IMR-90 (cell line): ENCODE measurements around the gene ADAM12. TPM values are rescaled to one million over a fixed set of nuclear protein-coding genes. Genes with fewer than 3 reads are reported as not detected.
A peak's percentile ranks its signal among the peaks of the same experiment; 100 is the strongest.

ENCODE experiments used
- ATAC-seq: fragments of 200-7000 bp; cut with Tn5 transposase; 2 replicates; pipeline ENCODE4 v1.9.1; 2020; ENCODE audit warnings: low read depth, mild to moderate bottlenecking, moderate library complexity
- BruUV-seq: library from RNA; stranded (reverse); fragments of 400-500 nt; replicated peaks from 2 replicates; lab custom pipeline; 2021; lab: Mats Ljungman, UMichigan
- CTCF ChIA-PET: fragments of 300-600 bp; formaldehyde crosslinking; extraction: SDS; loops from one replicate; lab custom pipeline; 2021; ENCODE audit warnings: antibody characterized with exemption; lab: Yijun Ruan, JAX
- POLR2A ChIA-PET: fragments of 300-600 bp; sonication (Branson Sonifier 250); formaldehyde crosslinking; loops from one replicate; lab custom pipeline; 2022; ENCODE audit warnings: antibody characterized with exemption; ENCODE audit not compliant: unreplicated experiment; lab: Charles Lee
- DNase-seq: peaks from one replicate; pipeline ENCODE4 v3.0.0; 2013
- H2AFZ ChIP-seq: replicated peaks from 2 replicates; pipeline ENCODE3; 2013; ENCODE audit warnings: low read length, mild to moderate bottlenecking; ENCODE audit not compliant: poor library complexity
- H2AK5ac ChIP-seq: 2 replicates; pipeline ENCODE4 v1.6.1; 2013; ENCODE audit warnings: low read depth, low read length, inconsistent platforms
- H2AK9ac ChIP-seq: replicated peaks from 2 replicates; pipeline ENCODE3; 2013; ENCODE audit warnings: mild to moderate bottlenecking, low read depth, low read length, moderate library complexity; ENCODE audit not compliant: poor library complexity
- H2BK120ac ChIP-seq: 2 replicates; pipeline ENCODE4 v1.6.1; 2013; ENCODE audit warnings: low read depth, low read length, inconsistent platforms
- H2BK15ac ChIP-seq: 3 replicates; pipeline ENCODE4 v1.6.1; 2013; ENCODE audit warnings: low read depth, low read length, inconsistent platforms
- H2BK20ac ChIP-seq: 2 replicates; pipeline ENCODE4 v1.6.1; 2013; ENCODE audit warnings: low read depth, mild to moderate bottlenecking, inconsistent platforms, low read length, moderate library complexity
- H2BK5ac ChIP-seq: 2 replicates; pipeline ENCODE4 v1.6.1; 2013; ENCODE audit warnings: mild to moderate bottlenecking, low read depth, low read length, inconsistent platforms; ENCODE audit not compliant: poor library complexity, severe bottlenecking
- H3K14ac ChIP-seq: replicated peaks from 2 replicates; pipeline ENCODE4 v1.6.1; 2013; ENCODE audit warnings: low read depth, low read length, inconsistent platforms
- H3K18ac ChIP-seq: 2 replicates; pipeline ENCODE4 v1.6.1; 2013; ENCODE audit warnings: low read depth, low read length, control low read depth
- H3K23ac ChIP-seq: 2 replicates; pipeline ENCODE4 v1.6.1; 2013; ENCODE audit warnings: low read depth, low read length, inconsistent platforms
- H3K27ac ChIP-seq: 2 replicates; pipeline ENCODE4 v1.5.1; 2013; ENCODE audit warnings: mild to moderate bottlenecking, control low read depth, low read length; ENCODE audit not compliant: insufficient read depth
- H3K27me3 ChIP-seq: 2 replicates; pipeline ENCODE4 v1.6.1; 2013; ENCODE audit warnings: low read length; ENCODE audit not compliant: control insufficient read depth, insufficient read depth
- H3K36me3 ChIP-seq: 2 replicates; pipeline ENCODE4 v1.6.1; 2013; ENCODE audit warnings: low read length, mixed read lengths; ENCODE audit not compliant: control insufficient read depth, insufficient read depth
- H3K4ac ChIP-seq: 2 replicates; pipeline ENCODE4 v1.6.1; 2013; ENCODE audit warnings: low read depth, low read length, inconsistent platforms
- H3K4me1 ChIP-seq: 2 replicates; pipeline ENCODE4 v1.6.1; 2013; ENCODE audit warnings: low read length, mixed read lengths; ENCODE audit not compliant: control insufficient read depth, insufficient read depth
- H3K4me2 ChIP-seq: 2 replicates; pipeline ENCODE4 v1.6.1; 2013; ENCODE audit warnings: low read depth, mild to moderate bottlenecking, control low read depth, low read length, moderate library complexity
- H3K4me3 ChIP-seq: 2 replicates; pipeline ENCODE4 v1.5.1; 2013; ENCODE audit warnings: low read depth, mild to moderate bottlenecking, control low read depth, low read length, moderate library complexity; ENCODE audit not compliant: insufficient read depth
- H3K56ac ChIP-seq: 2 replicates; pipeline ENCODE4 v1.6.1; 2013; ENCODE audit warnings: low read length, inconsistent platforms; ENCODE audit not compliant: insufficient read depth; ENCODE audit errors: extremely low read depth
- H3K79me1 ChIP-seq, 2 experiments: 2 replicates each; pipeline ENCODE4 v1.6.1; 2013; ENCODE audit warnings: low read length in 2 of 2, inconsistent platforms in 1 of 2, low read depth in 1 of 2
- H3K9ac ChIP-seq: 2 replicates; pipeline ENCODE4 v1.6.1; 2013; ENCODE audit warnings: low read depth, low read length, control low read depth
- H3K9me1 ChIP-seq: 2 replicates; pipeline ENCODE4 v1.6.1; 2013; ENCODE audit warnings: low read length, inconsistent platforms; ENCODE audit not compliant: insufficient read depth
- H3K9me3 ChIP-seq: 2 replicates; pipeline ENCODE4 v1.6.1; 2013; ENCODE audit warnings: low read length; ENCODE audit not compliant: control insufficient read depth, insufficient read depth
- H4K20me1 ChIP-seq: 2 replicates; pipeline ENCODE4 v1.6.1; 2013; ENCODE audit warnings: low read length, inconsistent platforms; ENCODE audit not compliant: insufficient read depth
- H4K5ac ChIP-seq: 2 replicates; pipeline ENCODE4 v1.6.1; 2013; ENCODE audit warnings: mild to moderate bottlenecking, low read depth, low read length, control low read depth
- H4K8ac ChIP-seq, 2 experiments: 2 replicates each; pipeline ENCODE4 v1.6.1; 2013; ENCODE audit warnings: low read depth in 2 of 2, low read length in 2 of 2, control low read depth in 1 of 2, inconsistent platforms in 1 of 2
- H4K91ac ChIP-seq: 2 replicates; pipeline ENCODE4 v1.6.1; 2013; ENCODE audit warnings: low read depth, low read length, inconsistent platforms; ENCODE audit not compliant: insufficient read depth
- BHLHE40 ChIP-seq: fragments of 150-350 bp; IDR thresholded peaks from 2 replicates; pipeline ENCODE4 v1.6.1; 2016; ENCODE audit warnings: mild to moderate bottlenecking, low read depth, low read length
- CEBPB ChIP-seq: IDR thresholded peaks from 2 replicates; pipeline ENCODE4 v1.6.1; 2012; ENCODE audit warnings: low read depth, low read length, improper control_type of control experiment
- CHD1 ChIP-seq: IDR thresholded peaks from 2 replicates; pipeline ENCODE4 v1.6.1; 2012; ENCODE audit warnings: low read depth, low read length, improper control_type of control experiment
- ELK1 ChIP-seq: fragments of 150-350 bp; IDR thresholded peaks from 2 replicates; pipeline ENCODE4 v1.6.1; 2016; ENCODE audit warnings: low read depth, mild to moderate bottlenecking, low read length, moderate library complexity, borderline replicate concordance
- FOS ChIP-seq: fragments of 150-350 bp; IDR thresholded peaks from 2 replicates; pipeline ENCODE4 v1.6.1; 2016; ENCODE audit warnings: low read depth, low read length
- MAFK ChIP-seq: IDR thresholded peaks from 2 replicates; pipeline ENCODE4 v1.6.1; 2012; ENCODE audit warnings: low read depth, low read length, improper control_type of control experiment
- MAZ ChIP-seq: IDR thresholded peaks from 2 replicates; pipeline ENCODE4 v1.6.1; 2012; ENCODE audit warnings: low read depth, mild to moderate bottlenecking, low read length, improper control_type of control experiment, moderate library complexity, borderline replicate concordance
- NFE2L2 ChIP-seq: fragments of 150-350 bp; IDR thresholded peaks from 2 replicates; pipeline ENCODE4 v1.6.1; 2016; ENCODE audit warnings: low read depth, mild to moderate bottlenecking, low read length
- POLR2A ChIP-seq: IDR thresholded peaks from 2 replicates; pipeline ENCODE4 v1.6.1; 2012; ENCODE audit warnings: mild to moderate bottlenecking, low read depth, low read length
- RAD21 ChIP-seq: IDR thresholded peaks from 2 replicates; pipeline ENCODE4 v1.6.1; 2012; ENCODE audit warnings: low read length, improper control_type of control experiment
- RCOR1 ChIP-seq: IDR thresholded peaks from 2 replicates; pipeline ENCODE4 v1.6.1; 2012; ENCODE audit warnings: mild to moderate bottlenecking, low read length, improper control_type of control experiment; ENCODE audit not compliant: insufficient replicate concordance
- RFX5 ChIP-seq: IDR thresholded peaks from 2 replicates; pipeline ENCODE4 v1.8.0; 2012; ENCODE audit warnings: low read depth, mild to moderate bottlenecking, low read length, moderate library complexity
- SMC3 ChIP-seq: fragments of 150-350 bp; IDR thresholded peaks from 2 replicates; pipeline ENCODE4 v1.6.1; 2016; ENCODE audit warnings: low read depth, mild to moderate bottlenecking, antibody characterized with exemption, low read length, moderate library complexity
- USF2 ChIP-seq: fragments of 150-350 bp; IDR thresholded peaks from 2 replicates; pipeline ENCODE4 v1.6.1; 2017; ENCODE audit warnings: mild to moderate bottlenecking, antibody characterized with exemption, low read length, low read depth
- WGBS, 2 experiments: methylation state at CpG; one replicate each; pipeline versions ENCODE4 v1.1.5 to v1.1.7; 2013; ENCODE audit warnings: missing lambda C conversion rate in 2 of 2; ENCODE audit not compliant: insufficient read length in 1 of 2; ENCODE audit errors: extremely low coverage in 2 of 2; 5-methylcytosine and 5-hydroxymethylcytosine counted together
- dilution Hi-C: fragments of 300-500 bp; cut with HindIII; formaldehyde crosslinking; loops from one replicate; pipeline ENCODE4 v1.14.3; 2018; ENCODE audit warnings: low sequenced_read_pairs; ENCODE audit not compliant: unreplicated experiment
- in situ Hi-C: fragments of 300-500 bp; cut with MboI; formaldehyde crosslinking; loops from 3 replicates; pipeline ENCODE4 v1.14.3; 2019; ENCODE audit warnings: low sequenced_read_pairs, inconsistent platforms, mixed read lengths
- intact Hi-C: fragments of 100-400 bp; cut with micrococcal nuclease; formaldehyde crosslinking; loops from 2 replicates; pipeline ENCODE4 v1.10.0; 2022
- polyA plus RNA-seq, 3 experiments: library from polyadenylated mRNA; depleted of rRNA; stranded (reverse); fragments of >200 nt; gene quantifications; 2 replicates each; pipeline ENCODE4 v1.2.3, GENCODE V29; 2012; ENCODE audit warnings: low replicate concordance in 1 of 3
- total RNA-seq: library from RNA; depleted of rRNA; stranded (reverse); fragments of >200 nt; gene quantifications from 2 replicates; pipeline ENCODE4 v1.2.3, GENCODE V29; 2012
- TF ChIP-seq, protein P1 (sequence below): conservative IDR thresholded peaks from 2 replicates; pipeline ENCODE4 v1.5.1; 2012; ENCODE audit warnings: mild to moderate bottlenecking, low read depth, low read length, improper control_type of control experiment

Gene ADAM12
- total and polyA plus RNA-seq, 2 of the 4 experiments (the other 2 are of a cell fraction): 9.6 to 10.2 TPM

- Histone ChIP-seq H2BK20ac (no peak overlapping the region), H3K4me2 (no peak overlapping the region), H3K9me1 (no peaks in the 10 kb centered on the region), H3K4me1 (no peaks in the 10 kb centered on the region), H4K8ac (no peak overlapping the region), H4K91ac (no peak overlapping the region), H3K27me3 (no peaks in the 10 kb centered on the region; the same call in 1 of the 2 replicates), H2AK9ac (no peak overlapping the region), H4K20me1 (no peaks in the 10 kb centered on the region), H2BK5ac (no peak overlapping the region), H3K56ac (no peak overlapping the region), H3K4me3 (no peak overlapping the region), H2BK120ac (no peak overlapping the region), H2AFZ (no peak overlapping the region), H2BK15ac (no peak overlapping the region), H3K36me3 (no peaks in the 10 kb centered on the region), H3K79me1 (no peaks in the 10 kb centered on the region), H3K14ac (no peak overlapping the region), H3K18ac (no peak overlapping the region), H3K9ac (no peak overlapping the region), H3K4ac (no peak overlapping the region), H3K23ac (no peak overlapping the region), H3K27ac (no peak overlapping the region), H3K9me3 (no peaks in the 10 kb centered on the region), H4K5ac (no peak overlapping the region), H2AK5ac (no peak overlapping the region)
- POLR2A ChIA-PET: no interaction called here
- CTCF ChIA-PET: no interaction called here
- intact Hi-C loops: loop anchor here (2.0 to 5.0 kb wide), 2 partner anchors 320 to 436 kb away; no protein-coding TSS in a partner anchor
- DNase-seq: peak; percentile 4
- dilution Hi-C loops: no loop called here
- BruUV-seq: no TSS peak
- no peak for ATAC-seq
- in situ Hi-C loops: no loop called here
- no CpG with 5 or more reads among the region's 6 CpGs for WGBS, 2 experiments
- no peak for TF ChIP-seq CEBPB
- no peak for TF ChIP-seq FOS
- no peak for TF ChIP-seq CHD1
- TF ChIP-seq POLR2A: no peak
- peak; percentile 49 for TF ChIP-seq RAD21
- TF ChIP-seq, protein P1, sequence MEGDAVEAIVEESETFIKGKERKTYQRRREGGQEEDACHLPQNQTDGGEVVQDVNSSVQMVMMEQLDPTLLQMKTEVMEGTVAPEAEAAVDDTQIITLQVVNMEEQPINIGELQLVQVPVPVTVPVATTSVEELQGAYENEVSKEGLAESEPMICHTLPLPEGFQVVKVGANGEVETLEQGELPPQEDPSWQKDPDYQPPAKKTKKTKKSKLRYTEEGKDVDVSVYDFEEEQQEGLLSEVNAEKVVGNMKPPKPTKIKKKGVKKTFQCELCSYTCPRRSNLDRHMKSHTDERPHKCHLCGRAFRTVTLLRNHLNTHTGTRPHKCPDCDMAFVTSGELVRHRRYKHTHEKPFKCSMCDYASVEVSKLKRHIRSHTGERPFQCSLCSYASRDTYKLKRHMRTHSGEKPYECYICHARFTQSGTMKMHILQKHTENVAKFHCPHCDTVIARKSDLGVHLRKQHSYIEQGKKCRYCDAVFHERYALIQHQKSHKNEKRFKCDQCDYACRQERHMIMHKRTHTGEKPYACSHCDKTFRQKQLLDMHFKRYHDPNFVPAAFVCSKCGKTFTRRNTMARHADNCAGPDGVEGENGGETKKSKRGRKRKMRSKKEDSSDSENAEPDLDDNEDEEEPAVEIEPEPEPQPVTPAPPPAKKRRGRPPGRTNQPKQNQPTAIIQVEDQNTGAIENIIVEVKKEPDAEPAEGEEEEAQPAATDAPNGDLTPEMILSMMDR: peak; percentile 30
- no peak for TF ChIP-seq RCOR1
- TF ChIP-seq MAZ: no peak
- TF ChIP-seq NFE2L2: no peak
- no peak for TF ChIP-seq USF2
- TF ChIP-seq SMC3: peak; percentile 32; the same call in 1 of the 2 replicates
- TF ChIP-seq MAFK: no peak
- no peak for TF ChIP-seq RFX5
- TF ChIP-seq BHLHE40: no peak
- TF ChIP-seq ELK1: no peak
Measured at GRCh38 chr10:126302826-126303665, 85.2 kb downstream of the ADAM12 start.
